H1 (cell line): ENCODE measurements around the gene TNFRSF18. TPM values are rescaled to one million over a fixed set of nuclear protein-coding genes. Genes with fewer than 3 reads are reported as not detected.

ENCODE experiments used
- CTCF ChIA-PET: fragments of 300-600 bp; sonication (Branson Sonifier 250); formaldehyde crosslinking; loops from one replicate; lab custom pipeline; 2021; ENCODE audit not compliant: partially characterized antibody; lab: Charles Lee
- POLR2A ChIA-PET: fragments of 300-600 bp; sonication (Branson Sonifier 250); formaldehyde crosslinking; loops from one replicate; lab custom pipeline; 2021; ENCODE audit warnings: inconsistent platforms; ENCODE audit not compliant: partially characterized antibody; lab: Charles Lee
- DNase-seq, 2 experiments: peaks; one replicate each; pipeline versions ENCODE4 v3.0.0 to v3.0.0-alpha.2; 2010 to 2022; ENCODE audit warnings: low spot score in 2 of 2, low read depth in 1 of 2, mixed read lengths in 1 of 2
- FAIRE-seq: peaks from 2 replicates; lab custom pipeline; 2011; peaks lifted over from hg19 to GRCh38; lab: Jason Lieb, UNC
- H2AFZ ChIP-seq: 2 replicates; pipeline ENCODE4 v1.8.1; 2012; ENCODE audit warnings: low read length, inconsistent platforms
- H2AK5ac ChIP-seq: 2 replicates; pipeline ENCODE4 v1.6.1; 2013; ENCODE audit warnings: low read depth, low read length
- H2BK120ac ChIP-seq: replicated peaks from 2 replicates; pipeline ENCODE3; 2013; ENCODE audit warnings: low read depth, low read length, inconsistent platforms
- H2BK12ac ChIP-seq: 2 replicates; pipeline ENCODE4 v1.6.1; 2013; ENCODE audit warnings: low read depth, low read length
- H2BK15ac ChIP-seq: 2 replicates; pipeline ENCODE4 v1.6.1; 2013; ENCODE audit warnings: low read length
- H2BK20ac ChIP-seq: 2 replicates; pipeline ENCODE4 v1.6.1; 2013; ENCODE audit warnings: low read length
- H2BK5ac ChIP-seq: 2 replicates; pipeline ENCODE4 v1.6.1; 2013; ENCODE audit warnings: low read depth, low read length
- H3K14ac ChIP-seq: 2 replicates; pipeline ENCODE4 v1.6.1; 2013; ENCODE audit warnings: inconsistent platforms; ENCODE audit not compliant: insufficient read length
- H3K18ac ChIP-seq: 2 replicates; pipeline ENCODE4 v1.6.1; 2013; ENCODE audit warnings: low read length; ENCODE audit errors: extremely low read depth
- H3K23ac ChIP-seq: 2 replicates; pipeline ENCODE4 v1.6.1; 2013; ENCODE audit warnings: inconsistent platforms; ENCODE audit not compliant: insufficient read length
- H3K23me2 ChIP-seq: 2 replicates; pipeline ENCODE4 v1.6.1; 2013; ENCODE audit warnings: low read depth, low read length
- H3K27ac ChIP-seq: 2 replicates; pipeline ENCODE4 v1.6.1; 2011; ENCODE audit warnings: low read depth, low read length, inconsistent platforms
- H3K27me3 ChIP-seq, 4 experiments: replicated peaks in 1 of 4; 1 replicate in 1 of 4; 2 replicates in 3 of 4; pipeline versions ENCODE4 v1.6.1 to v1.8.1; 2011 to 2013; ENCODE audit warnings: low read length in 3 of 4, mild to moderate bottlenecking in 3 of 4, inconsistent platforms in 2 of 4, mixed read lengths in 2 of 4, moderate library complexity in 1 of 4; ENCODE audit not compliant: control insufficient read depth in 3 of 4, insufficient read depth in 3 of 4; ENCODE audit errors: extremely low read depth in 1 of 4
- H3K36me3 ChIP-seq, 4 experiments: 2 replicates each; pipeline versions ENCODE4 v1.6.1 to v1.8.1; 2011 to 2013; ENCODE audit warnings: mild to moderate bottlenecking in 4 of 4, low read length in 3 of 4, moderate library complexity in 2 of 4, control low read depth in 1 of 4, inconsistent platforms in 1 of 4; ENCODE audit not compliant: insufficient read depth in 4 of 4, control insufficient read depth in 2 of 4
- H3K4ac ChIP-seq: replicated peaks from 2 replicates; pipeline ENCODE3; 2013; ENCODE audit warnings: low read length, low read depth, mixed read lengths, inconsistent platforms; ENCODE audit not compliant: insufficient read length
- H3K4me1 ChIP-seq, 4 experiments: replicated peaks in 1 of 4; 1 replicate in 1 of 4; 2 replicates in 3 of 4; pipeline versions ENCODE4 v1.6.1 to v1.8.1; 2011 to 2013; ENCODE audit warnings: low read length in 3 of 4, inconsistent platforms in 2 of 4, mixed read lengths in 1 of 4; ENCODE audit not compliant: insufficient read depth in 4 of 4, control insufficient read depth in 3 of 4
- H3K4me2 ChIP-seq, 2 experiments: 2 replicates each; pipeline versions ENCODE4 v1.6.1 to v1.8.1; 2011 to 2013; ENCODE audit warnings: low read depth in 2 of 2, low read length in 2 of 2, control low read depth in 1 of 2, inconsistent platforms in 1 of 2, mild to moderate bottlenecking in 1 of 2; ENCODE audit not compliant: insufficient read depth in 1 of 2
- H3K4me3 ChIP-seq, 4 experiments: fragments of 200-600, 300-600 bp in 1 of 4; sonication (generic), shearing (Covaris generic), sonication (Bioruptor Twin) in 1 of 4; 2 replicates each; pipeline versions ENCODE4 v1.5.1 to v1.8.1; 2011 to 2016; ENCODE audit warnings: low read length in 4 of 4, low read depth in 3 of 4, control low read depth in 2 of 4, inconsistent platforms in 2 of 4, mild to moderate bottlenecking in 2 of 4, mixed read lengths in 1 of 4, moderate library complexity in 1 of 4; ENCODE audit not compliant: insufficient read depth in 2 of 4; ENCODE audit errors: extremely low read depth in 1 of 4
- H3K56ac ChIP-seq: replicated peaks from 2 replicates; pipeline ENCODE3; 2013; ENCODE audit warnings: low read depth, mild to moderate bottlenecking, mixed read lengths, low read length, inconsistent platforms; ENCODE audit not compliant: insufficient read length
- H3K79me1 ChIP-seq: 2 replicates; pipeline ENCODE4 v1.6.1; 2013; ENCODE audit warnings: low read depth, low read length, control low read depth
- H3K79me2 ChIP-seq, 2 experiments: 2 replicates each; pipeline versions ENCODE4 v1.6.1 to v1.8.1; 2012 to 2013; ENCODE audit warnings: low read length in 2 of 2, mild to moderate bottlenecking in 2 of 2, inconsistent platforms in 1 of 2; ENCODE audit not compliant: insufficient read depth in 2 of 2, control insufficient read depth in 1 of 2
- H3K9ac ChIP-seq, 4 experiments: replicated peaks in 1 of 4; 1 replicate in 1 of 4; 2 replicates in 3 of 4; pipeline versions ENCODE4 v1.6.1 to v1.8.1; 2011 to 2013; ENCODE audit warnings: low read depth in 3 of 4, low read length in 3 of 4, control low read depth in 2 of 4, mild to moderate bottlenecking in 2 of 4, moderate library complexity in 2 of 4, inconsistent platforms in 1 of 4; ENCODE audit errors: extremely low read depth in 1 of 4
- H3K9me3 ChIP-seq, 2 experiments: 2 replicates each; pipeline versions ENCODE4 v1.6.1 to v1.8.1; 2012 to 2013; ENCODE audit warnings: mild to moderate bottlenecking in 2 of 2, moderate library complexity in 2 of 2, control low read depth in 1 of 2, inconsistent platforms in 1 of 2, low read depth in 1 of 2, low read length in 1 of 2, mixed read lengths in 1 of 2; ENCODE audit not compliant: insufficient read depth in 2 of 2
- H4K20me1 ChIP-seq, 2 experiments: replicated peaks in 1 of 2; 2 replicates each; pipeline versions ENCODE3 to v1.8.1; 2011 to 2013; ENCODE audit warnings: inconsistent platforms in 2 of 2, low read length in 2 of 2, mild to moderate bottlenecking in 1 of 2; ENCODE audit not compliant: insufficient read depth in 2 of 2, control insufficient read depth in 1 of 2
- H4K5ac ChIP-seq: 2 replicates; pipeline ENCODE4 v1.6.1; 2013; ENCODE audit warnings: low read length, low read depth, mixed read lengths, inconsistent platforms; ENCODE audit not compliant: insufficient read length
- H4K8ac ChIP-seq: 2 replicates; pipeline ENCODE4 v1.8.0; 2013; ENCODE audit warnings: mild to moderate bottlenecking, moderate library complexity, low read length, inconsistent platforms; ENCODE audit not compliant: insufficient read depth; ENCODE audit errors: extremely low read depth
- H4K91ac ChIP-seq: replicated peaks from 2 replicates; pipeline ENCODE3; 2013; ENCODE audit warnings: low read length, mixed read lengths, inconsistent platforms; ENCODE audit not compliant: insufficient read length
- BRCA1 ChIP-seq: IDR thresholded peaks from 2 replicates; pipeline ENCODE4 v1.6.1; 2012; ENCODE audit warnings: low read depth, low read length, improper control_type of control experiment
- CHD1 ChIP-seq: IDR thresholded peaks from 2 replicates; pipeline ENCODE4 v1.6.1; 2012; ENCODE audit warnings: low read depth, low read length, improper control_type of control experiment
- CTBP2 ChIP-seq: IDR thresholded peaks from 2 replicates; pipeline ENCODE4 v1.7.0; 2011; ENCODE audit warnings: borderline replicate concordance, mild to moderate bottlenecking, moderate library complexity, mixed read lengths, low read length; ENCODE audit not compliant: insufficient read depth, insufficient read length
- KDM4A ChIP-seq: IDR thresholded peaks from one replicate; pipeline ENCODE4 v1.7.1; 2012; ENCODE audit warnings: low read depth, mild to moderate bottlenecking, moderate library complexity, low read length, inconsistent platforms; ENCODE audit not compliant: severe bottlenecking
- KDM5A ChIP-seq: fragments of 200-600 bp; IDR thresholded peaks from 2 replicates; pipeline ENCODE4 v1.7.1; 2012; ENCODE audit warnings: mild to moderate bottlenecking, low read length, inconsistent platforms, mixed read lengths
- MAX ChIP-seq: IDR thresholded peaks from 2 replicates; pipeline ENCODE4 v1.6.1; 2012; ENCODE audit warnings: inconsistent platforms
- NRF1 ChIP-seq: IDR thresholded peaks from 2 replicates; pipeline ENCODE4 v1.6.1; 2011; ENCODE audit warnings: mild to moderate bottlenecking, low read depth, low read length, improper control_type of control experiment
- PHF8 ChIP-seq: fragments of 200-600 bp; sonication (generic); conservative IDR thresholded peaks from 2 replicates; pipeline ENCODE4 v1.7.1; 2012; ENCODE audit warnings: low read depth, mild to moderate bottlenecking, inconsistent platforms, low read length, moderate library complexity
- POLR2AphosphoS5 ChIP-seq: IDR thresholded peaks from 2 replicates; pipeline ENCODE4 v1.6.1; 2011; ENCODE audit warnings: low read depth, low read length
- POU5F1 ChIP-seq: IDR thresholded peaks from 2 replicates; pipeline ENCODE4 v1.6.1; 2011; ENCODE audit warnings: low read depth, mild to moderate bottlenecking, low read length, moderate library complexity
- RAD21 ChIP-seq, 2 experiments: IDR thresholded peaks in 1 of 2; conservative IDR thresholded peaks in 1 of 2; 2 replicates each; pipeline ENCODE4 v1.6.1; 2011; ENCODE audit warnings: low read depth in 2 of 2, low read length in 2 of 2, improper control_type of control experiment in 1 of 2, inconsistent platforms in 1 of 2, mild to moderate bottlenecking in 1 of 2, moderate library complexity in 1 of 2
- SIRT6 ChIP-seq: IDR thresholded peaks from one replicate; pipeline ENCODE4 v1.7.1; 2012; ENCODE audit warnings: low read length, inconsistent platforms
- SP4 ChIP-seq: IDR thresholded peaks from 2 replicates; pipeline ENCODE4 v1.6.1; 2012; ENCODE audit warnings: low read length, inconsistent platforms
- YY1 ChIP-seq: IDR thresholded peaks from 2 replicates; pipeline ENCODE4 v1.6.1; 2011; ENCODE audit warnings: low read depth, mild to moderate bottlenecking, low read length
- WGBS, 2 experiments: shearing (Covaris generic) in 1 of 2; methylation state at CpG; one replicate each; pipeline versions ENCODE4 v1.1.6 to v1.1.7; 2013 to 2015; ENCODE audit warnings: low lambda C conversion rate in 2 of 2, mixed read lengths in 2 of 2, inconsistent platforms in 1 of 2, low coverage in 1 of 2, missing lambda C conversion rate in 1 of 2; ENCODE audit not compliant: insufficient replicate concordance in 2 of 2, insufficient coverage in 1 of 2, insufficient read length in 1 of 2; ENCODE audit errors: extremely low coverage in 1 of 2, missing lambda C conversion rate in 1 of 2; 5-methylcytosine and 5-hydroxymethylcytosine counted together
- polyA plus RNA-seq, 7 experiments: library from polyadenylated mRNA; depleted of rRNA in 3 of 7; stranded (reverse) in 5 of 7; unstranded in 2 of 7; fragments of >200 nt in 5 of 7; fragments of 200-250 nt in 2 of 7; gene quantifications; 1 replicate in 5 of 7; 2 replicates in 1 of 7; 4 replicates in 1 of 7; pipeline versions ENCODE4 v1.2.1 to v1.2.3, GENCODE V29; 2011 to 2013; ENCODE audit warnings: missing spikeins in 2 of 7, mixed read lengths in 2 of 7
- total RNA-seq: library from RNA; stranded (reverse); fragmentation: NEBNext Ultra II Directional; extraction: Animal tissue kit (Norgen Biotek cat#: 25700); gene quantifications from 2 replicates; pipeline ENCODE4 v1.2.1, GENCODE V29; 2021

The TNFRSF18 gene
- total and polyA plus RNA-seq, 2 of the 8 experiments (the other 6 are each of a cell fraction or from before 2014, with no cell fraction given): 1.5 to 2.5 TPM

GRCh38 chr1:1176931-1177330, 29.5 kb downstream of the TNFRSF18 start:
- Histone ChIP-seq H3K79me1 (no peaks in the 10 kb centered on the region), H4K5ac (no peak overlapping the region), H3K36me3 (no peaks in the 10 kb centered on the region), H3K4me2 (peak overlapping the region in 1 of 2 experiments; percentile 50; a peak in 2 of 4 replicates), H2BK12ac (peak overlapping the region; percentile 99; the same call in 1 of the 2 replicates), H3K14ac (peak overlapping the region; percentile 99), H4K91ac (peak overlapping the region; percentile 78), H2BK120ac (peak overlapping the region; percentile 76), H2AFZ (no peak overlapping the region), H3K79me2 (no peaks in the 10 kb centered on the region), H3K27ac (no peak overlapping the region; the same call in 1 of the 2 replicates), H4K8ac (no peak overlapping the region), H3K4ac (peak overlapping the region; percentile 94), H3K18ac (peak overlapping the region; percentile 85; the same call in 1 of the 2 replicates), H3K4me1 (peaks cover 4 to 22% (median 18%) of the 10 kb centered on the region in 4 experiments), H3K27me3 (peaks cover 0 to 10% (median 6%) of the 10 kb centered on the region in 4 experiments; a peak in 4 of 7 replicates), H3K4me3 (no peak overlapping the region), H2AK5ac (peak overlapping the region; percentile 96), H3K9ac (peak overlapping the region in 1 of 4 experiments; percentile 36; a peak in 1 of 7 replicates), H3K23me2 (peaks cover 3% of the 10 kb centered on the region; the same call in 1 of the 2 replicates), H3K9me3 (peaks cover 4 to 5% of the 10 kb centered on the region in 2 experiments; a peak in 1 of 4 replicates), H3K56ac (peak overlapping the region; percentile 43), H3K23ac (no peak overlapping the region), H2BK15ac (peak overlapping the region; percentile 53), H2BK5ac (peak overlapping the region; percentile 80; the same call in 1 of the 2 replicates), H2BK20ac (peak overlapping the region; percentile 40), H4K20me1 (peaks cover 0 to 4% of the 10 kb centered on the region in 2 experiments)
- DNase-seq (no peak), FAIRE-seq (no peak)
- WGBS, 2 experiments: 83% methylated on average over 7 of the region's 7 CpGs; no CpG with 5 or more reads in 1 of the 2 experiments
- ChIA-PET CTCF (no interaction called here), POLR2A (interaction anchor here (0.6 kb wide), 1 partner anchor 11 kb away, joined by 3 read pairs; no protein-coding TSS in a partner anchor)
- TF ChIP-seq CTBP2 (no peak), PHF8 (no peak), POU5F1 (no peak), YY1 (no peak), MAX (no peak), POLR2AphosphoS5 (no peak), NRF1 (no peak), SP4 (no peak), RAD21 (IDR thresholded peaks at IDR 0.05 in 1 of 2, conservative IDR thresholded peaks at IDR 0.05 in 1 of 2; ENCODE audit: low read depth in 2 of 2, low read length in 2 of 2) (no peak), CHD1 (no peak), KDM5A (no peak), KDM4A (no peak), BRCA1 (no peak), SIRT6 (no peak)
